Measurements from ENCODE around the gene VASH2. TPM values are rescaled to one million over a fixed set of nuclear protein-coding genes. Genes with fewer than 3 reads are reported as not detected.

The VASH2 gene
- total and polyA plus RNA-seq, 8 donors: 2.4 to 38.6 (median 29.4) TPM

GRCh38 chr1:212930986-212931678 lies 19.2 kb upstream of the VASH2 start:
- TF ChIP-seq CTCF (IDR thresholded peaks at IDR 0.05): no peak
- no peaks in the 10 kb centered on the region for H3K9me3 ChIP-seq
- ATAC-seq (no peak), DNase-seq (no peak)
- intact Hi-C loops (cut with DNase I): no loop called here
- no peak overlapping the region for H3K4me3 ChIP-seq
- no peaks in the 10 kb centered on the region for H3K4me1 ChIP-seq
- no peak overlapping the region for H3K27ac ChIP-seq
- no peaks in the 10 kb centered on the region for H3K36me3 ChIP-seq
- H3K27me3 ChIP-seq: no peaks in the 10 kb centered on the region

GRCh38 chr1:212933815-212934471 lies 16.4 kb upstream of the VASH2 start:
- H3K27ac ChIP-seq: no peak overlapping the region
- intact Hi-C loops (cut with DNase I): no loop called here
- H3K4me1 ChIP-seq: no peaks in the 10 kb centered on the region
- no peaks in the 10 kb centered on the region for H3K36me3 ChIP-seq
- no peak for DNase-seq
- no peak for TF ChIP-seq CTCF (IDR thresholded peaks at IDR 0.05)
- H3K27me3 ChIP-seq: no peaks in the 10 kb centered on the region
- ATAC-seq: no peak
- H3K4me3 ChIP-seq: no peak overlapping the region
- no peaks in the 10 kb centered on the region for H3K9me3 ChIP-seq

- H3K36me3 ChIP-seq: no peaks in the 10 kb centered on the region
- no peak overlapping the region for H3K4me3 ChIP-seq
- DNase-seq (no peak), ATAC-seq (no peak)
- intact Hi-C loops (cut with DNase I): no loop called here
- TF ChIP-seq CTCF (IDR thresholded peaks at IDR 0.05): no peak
- no peaks in the 10 kb centered on the region for H3K4me1 ChIP-seq
- H3K27ac ChIP-seq: no peak overlapping the region
- H3K27me3 ChIP-seq: no peaks in the 10 kb centered on the region
- peaks cover 0 to 10% of the 10 kb centered on the region in 2 donors for H3K9me3 ChIP-seq
These were observed 14.9 kb upstream of the VASH2 start for GRCh38 chr1:212935387-212935981.

- H3K36me3 ChIP-seq: no peaks in the 10 kb centered on the region
- DNase-seq (no peak), ATAC-seq (no peak)
- peaks cover 0 to 14% of the 10 kb centered on the region in 2 donors for H3K9me3 ChIP-seq
- no peak overlapping the region for H3K27ac ChIP-seq
- no peak for TF ChIP-seq CTCF (IDR thresholded peaks at IDR 0.05)
- H3K4me1 ChIP-seq: no peaks in the 10 kb centered on the region
- no peaks in the 10 kb centered on the region for H3K27me3 ChIP-seq
- intact Hi-C loops (cut with DNase I): no loop called here
- no peak overlapping the region for H3K4me3 ChIP-seq
These were observed 13.3 kb upstream of the VASH2 start for GRCh38 chr1:212937034-212937433.

- intact Hi-C loops (cut with DNase I): no loop called here
These were observed 11.5 kb upstream of the VASH2 start for GRCh38 chr1:212938846-212939245.

More at GRCh38 chr1:212938846-212939245, 11.5 kb upstream of the VASH2 start:
- ATAC-seq (no peak), DNase-seq (no peak)
- Histone ChIP-seq H3K27me3 (no peaks in the 10 kb centered on the region), H3K9me3 (peaks cover 0 to 14% of the 10 kb centered on the region in 2 donors), H3K36me3 (no peaks in the 10 kb centered on the region), H3K27ac (no peak overlapping the region), H3K4me3 (no peak overlapping the region), H3K4me1 (no peaks in the 10 kb centered on the region)
- TF ChIP-seq CTCF (IDR thresholded peaks at IDR 0.05): no peak
